T-helper 1 cell treated with Interleukin-12 subunit alpha and Interleukin-12 subunit beta and Interleukin-4 antibody, amounts not matched to agents 30 μg/mL and 1 μg/mL, for 36 hours (primary cell): ENCODE measurements around the gene CACNG7.
A peak's percentile ranks its signal among the peaks of the same experiment; 100 is the strongest.

Experiments used
- H3K27ac Mint-ChIP-seq: one replicate; pipeline ENCODE4 v1.8.0; 2021; ENCODE audit warnings: mild to moderate bottlenecking, mixed read lengths
- H3K27me3 Mint-ChIP-seq: one replicate; pipeline ENCODE4 v1.8.0; 2021; ENCODE audit warnings: low read depth, mixed read lengths
- H3K36me3 Mint-ChIP-seq: one replicate; pipeline ENCODE4 v1.8.0; 2021; ENCODE audit warnings: low read depth, mixed read lengths
- H3K4me1 Mint-ChIP-seq: one replicate; pipeline ENCODE4 v1.8.0; 2021; ENCODE audit warnings: low read depth, mixed read lengths
- H3K4me3 Mint-ChIP-seq: one replicate; pipeline ENCODE4 v1.8.0; 2021; ENCODE audit warnings: mild to moderate bottlenecking, moderate library complexity, mixed read lengths
- H3K9me3 Mint-ChIP-seq: one replicate; pipeline ENCODE4 v1.8.0; 2021; ENCODE audit warnings: mixed read lengths

Gene CACNG7

GRCh38 chr19:53966931-53967330 lies 57.9 kb downstream of the CACNG7 start:
- Mint-ChIP-seq H3K36me3 (no peaks in the 10 kb centered on the region), H3K4me1 (no peaks in the 10 kb centered on the region), H3K4me3 (no peak overlapping the region), H3K27me3 (peaks cover 23% of the 10 kb centered on the region), H3K9me3 (no peaks in the 10 kb centered on the region), H3K27ac (no peak overlapping the region)

- Mint-ChIP-seq H3K4me3 (no peak overlapping the region), H3K27ac (no peak overlapping the region), H3K9me3 (no peaks in the 10 kb centered on the region), H3K36me3 (no peaks in the 10 kb centered on the region), H3K4me1 (no peaks in the 10 kb centered on the region), H3K27me3 (peaks cover 11% of the 10 kb centered on the region)
These were observed 60.3 kb downstream of the CACNG7 start for GRCh38 chr19:53969366-53969765.

GRCh38 chr19:53971673-53972072 lies 62.6 kb downstream of the CACNG7 start:
- Mint-ChIP-seq H3K27ac (no peak overlapping the region), H3K9me3 (no peaks in the 10 kb centered on the region), H3K4me3 (no peak overlapping the region), H3K27me3 (no peaks in the 10 kb centered on the region), H3K4me1 (no peaks in the 10 kb centered on the region), H3K36me3 (no peaks in the 10 kb centered on the region)

GRCh38 chr19:53977429-53977990 lies 68.4 kb downstream of the CACNG7 start:
- Mint-ChIP-seq H3K4me3 (peak overlapping the region; percentile 33), H3K27me3 (peaks cover 46% of the 10 kb centered on the region), H3K4me1 (peaks cover 15% of the 10 kb centered on the region), H3K36me3 (peaks cover 9% of the 10 kb centered on the region), H3K27ac (peak overlapping the region; percentile 8), H3K9me3 (peaks cover 18% of the 10 kb centered on the region)

GRCh38 chr19:53977991-53978731 lies 69.1 kb downstream of the CACNG7 start:
- peaks cover 46% of the 10 kb centered on the region for H3K27me3 Mint-ChIP-seq
- peaks cover 15% of the 10 kb centered on the region for H3K4me1 Mint-ChIP-seq
- peak overlapping the region; percentile 33 for H3K4me3 Mint-ChIP-seq
- H3K27ac Mint-ChIP-seq = peak overlapping the region; percentile 8
- H3K36me3 Mint-ChIP-seq = peaks cover 9% of the 10 kb centered on the region
- peaks cover 18% of the 10 kb centered on the region for H3K9me3 Mint-ChIP-seq

- peaks cover 15% of the 10 kb centered on the region for H3K4me1 Mint-ChIP-seq
- peak overlapping the region; percentile 11 for H3K27ac Mint-ChIP-seq
- H3K36me3 Mint-ChIP-seq = peaks cover 9% of the 10 kb centered on the region
- H3K4me3 Mint-ChIP-seq = peak overlapping the region; percentile 72
- H3K27me3 Mint-ChIP-seq = peaks cover 46% of the 10 kb centered on the region
- peaks cover 18% of the 10 kb centered on the region for H3K9me3 Mint-ChIP-seq
These were observed 70.1 kb downstream of the CACNG7 start for GRCh38 chr19:53978975-53979801.

- H3K36me3 Mint-ChIP-seq = peaks cover 9% of the 10 kb centered on the region
- peak overlapping the region; percentile 58 for H3K4me3 Mint-ChIP-seq
- H3K27me3 Mint-ChIP-seq = peaks cover 46% of the 10 kb centered on the region
- H3K27ac Mint-ChIP-seq = peak overlapping the region; percentile 49
- peaks cover 15% of the 10 kb centered on the region for H3K4me1 Mint-ChIP-seq
- H3K9me3 Mint-ChIP-seq = peaks cover 18% of the 10 kb centered on the region
These were observed 71.7 kb downstream of the CACNG7 start for GRCh38 chr19:53980539-53981375.

GRCh38 chr19:53981376-53981951 lies 72.4 kb downstream of the CACNG7 start:
- Mint-ChIP-seq H3K4me1 (peaks cover 15% of the 10 kb centered on the region), H3K27me3 (peaks cover 46% of the 10 kb centered on the region), H3K36me3 (peaks cover 9% of the 10 kb centered on the region), H3K9me3 (peaks cover 18% of the 10 kb centered on the region), H3K4me3 (peak overlapping the region; percentile 17), H3K27ac (no peak overlapping the region)

GRCh38 chr19:53982001-53982451 lies 72.9 kb downstream of the CACNG7 start:
- Mint-ChIP-seq H3K4me1 (peaks cover 15% of the 10 kb centered on the region), H3K4me3 (no peak overlapping the region), H3K9me3 (peaks cover 18% of the 10 kb centered on the region), H3K36me3 (peaks cover 9% of the 10 kb centered on the region), H3K27me3 (peaks cover 43% of the 10 kb centered on the region), H3K27ac (no peak overlapping the region)

GRCh38 chr19:53982611-53983010 lies 73.5 kb downstream of the CACNG7 start:
- no peak overlapping the region for H3K4me3 Mint-ChIP-seq
- peaks cover 15% of the 10 kb centered on the region for H3K9me3 Mint-ChIP-seq
- H3K27ac Mint-ChIP-seq = no peak overlapping the region
- peaks cover 12% of the 10 kb centered on the region for H3K4me1 Mint-ChIP-seq
- H3K36me3 Mint-ChIP-seq = peaks cover 9% of the 10 kb centered on the region
- peaks cover 37% of the 10 kb centered on the region for H3K27me3 Mint-ChIP-seq

GRCh38 chr19:53983457-53984289 lies 74.6 kb downstream of the CACNG7 start:
- no peak overlapping the region for H3K27ac Mint-ChIP-seq
- H3K9me3 Mint-ChIP-seq = peaks cover 13% of the 10 kb centered on the region
- H3K27me3 Mint-ChIP-seq = peaks cover 30% of the 10 kb centered on the region
- peaks cover 9% of the 10 kb centered on the region for H3K36me3 Mint-ChIP-seq
- peaks cover 10% of the 10 kb centered on the region for H3K4me1 Mint-ChIP-seq
- no peak overlapping the region for H3K4me3 Mint-ChIP-seq

GRCh38 chr19:53985863-53986262 lies 76.8 kb downstream of the CACNG7 start:
- Mint-ChIP-seq H3K9me3 (no peaks in the 10 kb centered on the region), H3K36me3 (no peaks in the 10 kb centered on the region), H3K4me3 (no peak overlapping the region), H3K27me3 (peaks cover 8% of the 10 kb centered on the region), H3K27ac (no peak overlapping the region), H3K4me1 (no peaks in the 10 kb centered on the region)

- Mint-ChIP-seq H3K27ac (no peak overlapping the region), H3K4me3 (no peak overlapping the region), H3K36me3 (no peaks in the 10 kb centered on the region), H3K4me1 (no peaks in the 10 kb centered on the region), H3K9me3 (no peaks in the 10 kb centered on the region), H3K27me3 (peaks cover 16% of the 10 kb centered on the region)
These were observed 79.9 kb downstream of the CACNG7 start for GRCh38 chr19:53988981-53989380.
